Lower leg skin (tissue), 3 donors: ENCODE data around the gene FGF18.

Experiments used
- CTCF ChIP-seq, 3 donors: fragments of 450-650 bp; IDR thresholded peaks; one replicate each; pipeline ENCODE4 v1.5.1; 2016; ENCODE audit warnings: antibody characterized with exemption in 3 of 3, mild to moderate bottlenecking in 3 of 3, moderate library complexity in 2 of 3
- POLR2A ChIP-seq, 2 donors: fragments of 450-650 bp; IDR thresholded peaks; one replicate each; pipeline ENCODE4 v1.6.1; 2016 to 2017; ENCODE audit warnings: antibody characterized with exemption in 2 of 2, mild to moderate bottlenecking in 1 of 2, moderate library complexity in 1 of 2

- TF ChIP-seq CTCF (IDR thresholded peaks at IDR 0.05) (no peak), POLR2A (IDR thresholded peaks at IDR 0.05) (no peak)
These were observed 12.6 kb downstream of the FGF18 start for GRCh38 chr5:171432076-171432475.
